Measurements from ENCODE around the gene ALKBH6. TPM values are rescaled to one million over a fixed set of nuclear protein-coding genes. Genes with fewer than 3 reads are reported as not detected.
A peak's percentile ranks its signal among the peaks of the same experiment; 100 is the strongest.

Gene ALKBH6
- total RNA-seq, 1 donor from 2014 or later = 11.8 TPM

GRCh38 chr19:36010402-36010801 lies 3.6 kb downstream of the ALKBH6 start:
- no peaks in the 10 kb centered on the region for H3K9me3 ChIP-seq (replicated peaks)
- no peak overlapping the region for H3K27ac ChIP-seq (replicated peaks)
- no peaks in the 10 kb centered on the region for H3K36me3 ChIP-seq
- no peak overlapping the region for H3K4me3 ChIP-seq
- no peak for DNase-seq
- intact Hi-C loops (cut with micrococcal nuclease) = no loop called here
- TF ChIP-seq CTCF (IDR thresholded peaks at IDR 0.05; ENCODE audit: borderline replicate concordance) = no peak
- no peaks in the 10 kb centered on the region for H3K27me3 ChIP-seq (ENCODE audit: low read depth)
- peaks cover 33% of the 10 kb centered on the region for H3K4me1 ChIP-seq

- Histone ChIP-seq H3K36me3 (no peaks in the 10 kb centered on the region), H3K4me3 (peak overlapping the region; percentile 59), H3K27ac (replicated peaks) (peak overlapping the region; percentile 30), H3K27me3 (ENCODE audit: low read depth) (no peaks in the 10 kb centered on the region), H3K9me3 (replicated peaks) (no peaks in the 10 kb centered on the region), H3K4me1 (peaks cover 31% of the 10 kb centered on the region)
- DNase-seq = no peak
- intact Hi-C loops (cut with micrococcal nuclease) = no loop called here
- no peak for TF ChIP-seq CTCF (IDR thresholded peaks at IDR 0.05; ENCODE audit: borderline replicate concordance)
These were observed 4.2 kb downstream of the ALKBH6 start for GRCh38 chr19:36009633-36010379.

GRCh38 chr19:36009220-36009619 lies 4.8 kb downstream of the ALKBH6 start:
- TF ChIP-seq CTCF (IDR thresholded peaks at IDR 0.05; ENCODE audit: borderline replicate concordance) = no peak
- no peaks in the 10 kb centered on the region for H3K27me3 ChIP-seq (ENCODE audit: low read depth)
- H3K36me3 ChIP-seq = no peaks in the 10 kb centered on the region
- peaks cover 26% of the 10 kb centered on the region for H3K4me1 ChIP-seq
- peak; percentile 68 for DNase-seq
- intact Hi-C loops (cut with micrococcal nuclease) = no loop called here
- H3K9me3 ChIP-seq (replicated peaks) = no peaks in the 10 kb centered on the region
- peak overlapping the region; percentile 30 for H3K27ac ChIP-seq (replicated peaks)
- peak overlapping the region; percentile 59 for H3K4me3 ChIP-seq

- H3K36me3 ChIP-seq = no peaks in the 10 kb centered on the region
- no peaks in the 10 kb centered on the region for H3K9me3 ChIP-seq (replicated peaks)
These were observed 5.6 kb downstream of the ALKBH6 start, which contains the start of gene SYNE4 for GRCh38 chr19:36008336-36008978. Gene SYNE4, minus strand, starts transcription at chr19:36008813. Its CDS starts 132 bp downstream, at chr19:36008681.

GRCh38 chr19:36006955-36007354 lies 7.1 kb downstream of the ALKBH6 start:
- no peak overlapping the region for H3K27ac ChIP-seq (replicated peaks)
- no peak overlapping the region for H3K4me3 ChIP-seq
- peaks cover 15% of the 10 kb centered on the region for H3K4me1 ChIP-seq
- H3K27me3 ChIP-seq (ENCODE audit: low read depth) = no peaks in the 10 kb centered on the region
- H3K36me3 ChIP-seq = no peaks in the 10 kb centered on the region
- DNase-seq = no peak
- no peak for TF ChIP-seq CTCF (IDR thresholded peaks at IDR 0.05; ENCODE audit: borderline replicate concordance)
- intact Hi-C loops (cut with micrococcal nuclease) = no loop called here
- H3K9me3 ChIP-seq (replicated peaks) = no peaks in the 10 kb centered on the region

More at GRCh38 chr19:36008336-36008978, 5.6 kb downstream of the ALKBH6 start, which contains the start of gene SYNE4:
- peak within 1 kb of the TSS; percentile 30 for H3K27ac ChIP-seq (replicated peaks)
- no peak for TF ChIP-seq CTCF (IDR thresholded peaks at IDR 0.05; ENCODE audit: borderline replicate concordance)
- H3K27me3 ChIP-seq (ENCODE audit: low read depth) = no peaks in the 10 kb centered on the region
- intact Hi-C loops (cut with micrococcal nuclease) = no loop called here
- peaks cover 21% of the 10 kb centered on the region for H3K4me1 ChIP-seq
- DNase-seq = no peak
- peak within 1 kb of the TSS; percentile 59 for H3K4me3 ChIP-seq
